DOHH2 (cell line): Measurements from ENCODE around the gene C1QTNF2.

Experiments
- H3F3A ChIP-seq: fragments of 200-600 bp; sonication (generic), shearing (Covaris generic); 2 replicates; pipeline ENCODE4 v1.6.0; 2016; ENCODE audit warnings: antibody characterized with exemption, mild to moderate bottlenecking; ENCODE audit not compliant: control insufficient read depth, insufficient read depth
- H3K27ac ChIP-seq: fragments of 200-600 bp; sonication (generic); 2 replicates; pipeline ENCODE4 v1.5.1; 2014; ENCODE audit warnings: low read depth, mild to moderate bottlenecking, low read length, moderate library complexity
- H3K27me3 ChIP-seq: fragments of 200-600 bp; sonication (generic); 2 replicates; pipeline ENCODE4 v1.6.1; 2014; ENCODE audit warnings: mild to moderate bottlenecking, low read length, mixed read lengths; ENCODE audit not compliant: control insufficient read depth
- H3K36me3 ChIP-seq: fragments of 200-600 bp; sonication (generic); 2 replicates; pipeline ENCODE4 v1.6.1; 2014; ENCODE audit warnings: mild to moderate bottlenecking, low read length, moderate library complexity, mixed read lengths; ENCODE audit not compliant: control insufficient read depth
- H3K4me1 ChIP-seq: fragments of 200-600 bp; sonication (generic); 2 replicates; pipeline ENCODE4 v1.6.1; 2014; ENCODE audit warnings: mild to moderate bottlenecking, low read length, mixed read lengths; ENCODE audit not compliant: control insufficient read depth
- H3K4me2 ChIP-seq: fragments of 200-600 bp; sonication (generic); 2 replicates; pipeline ENCODE4 v1.6.0; 2014; ENCODE audit warnings: mild to moderate bottlenecking, low read length, moderate library complexity
- H3K4me3 ChIP-seq: fragments of 200-600 bp; sonication (generic); 2 replicates; pipeline ENCODE4 v1.5.1; 2014; ENCODE audit warnings: mild to moderate bottlenecking, low read length, mixed read lengths
- H3K79me2 ChIP-seq: fragments of 200-600 bp; sonication (generic); 2 replicates; pipeline ENCODE4 v1.6.1; 2014; ENCODE audit warnings: mild to moderate bottlenecking, low read length, mixed read lengths; ENCODE audit not compliant: control insufficient read depth
- H3K9me2 ChIP-seq: fragments of 200-600 bp; sonication (generic); replicated peaks from 2 replicates; pipeline ENCODE4 v1.6.1; 2014; ENCODE audit warnings: mild to moderate bottlenecking, low read length, mixed read lengths; ENCODE audit not compliant: control insufficient read depth
- H3K9me3 ChIP-seq: fragments of 200-600 bp; sonication (generic); 2 replicates; pipeline ENCODE4 v1.6.1; 2014; ENCODE audit warnings: antibody characterized with exemption, low read length, mixed read lengths; ENCODE audit not compliant: control insufficient read depth, insufficient read depth
- H4K20me1 ChIP-seq: fragments of 200-600 bp; sonication (generic); 2 replicates; pipeline ENCODE4 v1.6.0; 2014; ENCODE audit warnings: low read depth, mild to moderate bottlenecking, antibody characterized with exemption, low read length, moderate library complexity; ENCODE audit not compliant: control insufficient read depth, insufficient read depth
- EZH2phosphoT487 ChIP-seq: fragments of 200-600 bp; sonication (generic); IDR thresholded peaks from 2 replicates; pipeline ENCODE4 v1.6.1; 2017; ENCODE audit warnings: borderline replicate concordance, mild to moderate bottlenecking, antibody characterized with exemption, low read length, moderate library complexity, mixed read lengths
- TF ChIP-seq, protein P1 (sequence below): fragments of 200-600 bp; sonication (generic); IDR thresholded peaks from one replicate; pipeline ENCODE4 v1.5.1; 2014; ENCODE audit warnings: antibody characterized with exemption, mild to moderate bottlenecking, low read depth, low read length; ENCODE audit not compliant: poor library complexity, severe bottlenecking

C1QTNF2 gene

GRCh38 chr5:160353379-160353778, 17.0 kb downstream of the C1QTNF2 start:
- no peaks in the 10 kb centered on the region for H3K9me2 ChIP-seq
- H3K4me2 ChIP-seq, result no peak overlapping the region
- H3K4me1 ChIP-seq, result no peaks in the 10 kb centered on the region
- no peaks in the 10 kb centered on the region for H3F3A ChIP-seq
- H3K4me3 ChIP-seq, result no peak overlapping the region
- no peaks in the 10 kb centered on the region for H4K20me1 ChIP-seq
- H3K36me3 ChIP-seq, result no peaks in the 10 kb centered on the region
- no peak for TF ChIP-seq EZH2phosphoT487
- TF ChIP-seq, protein P1, sequence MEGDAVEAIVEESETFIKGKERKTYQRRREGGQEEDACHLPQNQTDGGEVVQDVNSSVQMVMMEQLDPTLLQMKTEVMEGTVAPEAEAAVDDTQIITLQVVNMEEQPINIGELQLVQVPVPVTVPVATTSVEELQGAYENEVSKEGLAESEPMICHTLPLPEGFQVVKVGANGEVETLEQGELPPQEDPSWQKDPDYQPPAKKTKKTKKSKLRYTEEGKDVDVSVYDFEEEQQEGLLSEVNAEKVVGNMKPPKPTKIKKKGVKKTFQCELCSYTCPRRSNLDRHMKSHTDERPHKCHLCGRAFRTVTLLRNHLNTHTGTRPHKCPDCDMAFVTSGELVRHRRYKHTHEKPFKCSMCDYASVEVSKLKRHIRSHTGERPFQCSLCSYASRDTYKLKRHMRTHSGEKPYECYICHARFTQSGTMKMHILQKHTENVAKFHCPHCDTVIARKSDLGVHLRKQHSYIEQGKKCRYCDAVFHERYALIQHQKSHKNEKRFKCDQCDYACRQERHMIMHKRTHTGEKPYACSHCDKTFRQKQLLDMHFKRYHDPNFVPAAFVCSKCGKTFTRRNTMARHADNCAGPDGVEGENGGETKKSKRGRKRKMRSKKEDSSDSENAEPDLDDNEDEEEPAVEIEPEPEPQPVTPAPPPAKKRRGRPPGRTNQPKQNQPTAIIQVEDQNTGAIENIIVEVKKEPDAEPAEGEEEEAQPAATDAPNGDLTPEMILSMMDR, result no peak
- no peaks in the 10 kb centered on the region for H3K9me3 ChIP-seq
- H3K27me3 ChIP-seq, result no peaks in the 10 kb centered on the region
- no peak overlapping the region for H3K27ac ChIP-seq
- no peaks in the 10 kb centered on the region for H3K79me2 ChIP-seq

GRCh38 chr5:160352308-160352707, 18.1 kb downstream of the C1QTNF2 start:
- Histone ChIP-seq H3K9me2 (no peaks in the 10 kb centered on the region), H3K79me2 (no peaks in the 10 kb centered on the region), H3K36me3 (no peaks in the 10 kb centered on the region), H3K9me3 (no peaks in the 10 kb centered on the region), H3K4me3 (no peak overlapping the region), H3K4me2 (no peak overlapping the region), H3K4me1 (no peaks in the 10 kb centered on the region), H3K27me3 (no peaks in the 10 kb centered on the region), H3F3A (no peaks in the 10 kb centered on the region), H4K20me1 (no peaks in the 10 kb centered on the region), H3K27ac (no peak overlapping the region)
- TF ChIP-seq, protein P1, result no peak
- no peak for TF ChIP-seq EZH2phosphoT487

DNA sequence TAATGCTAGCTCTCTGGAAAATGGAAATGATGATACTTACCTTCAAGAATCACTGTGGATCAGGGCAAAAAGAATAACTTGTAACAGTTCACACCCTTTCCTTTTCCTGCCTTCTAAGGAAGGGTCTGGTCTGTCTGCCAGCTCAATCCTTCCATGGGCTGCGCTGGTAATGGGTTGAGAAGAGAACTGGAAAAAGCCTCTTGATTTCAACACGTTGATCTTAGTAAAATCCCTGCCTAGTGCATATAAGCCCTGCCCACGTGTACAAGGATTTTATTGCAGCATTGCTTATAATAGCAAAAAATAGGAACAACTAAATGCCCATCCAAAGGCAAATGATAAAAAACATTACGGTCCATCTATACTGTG, 20.5 kb downstream of the C1QTNF2 start:
- Histone ChIP-seq H4K20me1 (no peaks in the 10 kb centered on the region), H3K36me3 (no peaks in the 10 kb centered on the region), H3K4me3 (no peak overlapping the region), H3K79me2 (no peaks in the 10 kb centered on the region), H3K27me3 (no peaks in the 10 kb centered on the region), H3K4me2 (no peak overlapping the region), H3K4me1 (no peaks in the 10 kb centered on the region), H3K27ac (no peak overlapping the region), H3F3A (no peaks in the 10 kb centered on the region), H3K9me2 (no peaks in the 10 kb centered on the region), H3K9me3 (no peaks in the 10 kb centered on the region)
- TF ChIP-seq, protein P1, result no peak
- TF ChIP-seq EZH2phosphoT487, result no peak
